Endothelial cell of umbilical vein (primary cell): ENCODE data around the gene CENPB. TPM values are rescaled to one million over a fixed set of nuclear protein-coding genes. Genes with fewer than 3 reads are reported as not detected.

ENCODE experiments used
- BruUV-seq: library from RNA; stranded (reverse); fragments of 400-500 nt; replicated peaks from 2 replicates; lab custom pipeline; 2021; lab: Mats Ljungman, UMichigan
- CTCF ChIA-PET: fragments of 300-600, 350-600 bp; sonication (Branson Sonifier 250); formaldehyde crosslinking; loops from one replicate; lab custom pipeline; 2021; ENCODE audit warnings: antibody characterized with exemption, inconsistent platforms; lab: Charles Lee
- POLR2A ChIA-PET: fragments of 300-600, 350-600 bp; sonication (Branson Sonifier 250); formaldehyde crosslinking; loops from one replicate; lab custom pipeline; 2021; ENCODE audit warnings: antibody characterized with exemption, inconsistent platforms; lab: Charles Lee
- DNase-seq: peaks from one replicate; pipeline ENCODE4 v3.0.0-alpha.2; 2011; ENCODE audit warnings: low read depth, low spot score
- FAIRE-seq: peaks from 2 replicates; lab custom pipeline; 2011; peaks lifted over from hg19 to GRCh38; lab: Jason Lieb, UNC
- H2AFZ ChIP-seq: 2 replicates; pipeline ENCODE4 v1.6.0; 2012; ENCODE audit warnings: low read depth, low read length, control low read depth, inconsistent platforms
- H3K27ac ChIP-seq: 2 replicates; pipeline ENCODE4 v1.5.1; 2011; ENCODE audit warnings: low read depth, mild to moderate bottlenecking, control low read depth, low read length, moderate library complexity; ENCODE audit not compliant: insufficient read depth
- H3K27me3 ChIP-seq, 2 experiments: 2 replicates each; pipeline versions ENCODE4 v1.6.0 to v1.6.1; 2011; ENCODE audit warnings: low read length in 2 of 2, mixed read lengths in 1 of 2; ENCODE audit not compliant: control insufficient read depth in 2 of 2, insufficient read depth in 2 of 2
- H3K36me3 ChIP-seq, 2 experiments: 2 replicates in 1 of 2; 3 replicates in 1 of 2; pipeline ENCODE4 v1.5.1; 2011; ENCODE audit warnings: low read length in 2 of 2, mild to moderate bottlenecking in 1 of 2, moderate library complexity in 1 of 2; ENCODE audit not compliant: control insufficient read depth in 2 of 2, insufficient read depth in 2 of 2; ENCODE audit errors: extremely low read depth in 1 of 2
- H3K4me1 ChIP-seq: 3 replicates; pipeline ENCODE4 v1.5.1; 2011; ENCODE audit warnings: mild to moderate bottlenecking, low read length; ENCODE audit not compliant: control insufficient read depth, insufficient read depth; ENCODE audit errors: extremely low read depth
- H3K4me2 ChIP-seq: 2 replicates; pipeline ENCODE4 v1.6.1; 2011; ENCODE audit warnings: low read length, control low read depth, mixed read lengths; ENCODE audit not compliant: insufficient read depth
- H3K4me3 ChIP-seq, 3 experiments: fragments of 200-600 bp in 1 of 3; sonication (generic), shearing (Covaris generic) in 1 of 3; replicated peaks in 1 of 3; 2 replicates each; pipeline ENCODE4 v1.5.1; 2011 to 2016; ENCODE audit warnings: control low read depth in 3 of 3, low read length in 3 of 3, mild to moderate bottlenecking in 2 of 3, inconsistent platforms in 1 of 3, low read depth in 1 of 3, moderate library complexity in 1 of 3; ENCODE audit not compliant: insufficient read depth in 1 of 3
- H3K79me2 ChIP-seq: 2 replicates; pipeline ENCODE4 v1.6.0; 2012; ENCODE audit warnings: low read length, inconsistent platforms; ENCODE audit not compliant: control insufficient read depth, insufficient read depth
- H3K9ac ChIP-seq: replicated peaks from 2 replicates; pipeline ENCODE3; 2011; ENCODE audit warnings: low read length, control low read depth; ENCODE audit not compliant: insufficient read depth; ENCODE audit errors: extremely low read depth
- H3K9me1 ChIP-seq: replicated peaks from 3 replicates; pipeline ENCODE4 v1.6.0; 2011; ENCODE audit warnings: mild to moderate bottlenecking, low read length; ENCODE audit not compliant: control insufficient read depth, insufficient read depth; ENCODE audit errors: extremely low read depth
- H3K9me3 ChIP-seq: replicated peaks from 2 replicates; pipeline ENCODE4 v1.5.1; 2012; ENCODE audit warnings: low read length, inconsistent platforms; ENCODE audit not compliant: control insufficient read depth, insufficient read depth
- H4K20me1 ChIP-seq: replicated peaks from 2 replicates; pipeline ENCODE3; 2011; ENCODE audit warnings: mild to moderate bottlenecking, low read length; ENCODE audit not compliant: control insufficient read depth, insufficient read depth; ENCODE audit errors: extremely low read depth
- CTCF ChIP-seq, 2 donors: IDR thresholded peaks; 1 replicate in 1 of 2; 2 replicates in 1 of 2; pipeline ENCODE4 v1.5.1; 2011; ENCODE audit warnings: low read length in 2 of 2, mild to moderate bottlenecking in 2 of 2, moderate library complexity in 2 of 2, control low read depth in 1 of 2, inconsistent platforms in 1 of 2, low read depth in 1 of 2; ENCODE audit not compliant: insufficient read depth in 1 of 2; ENCODE audit errors: extremely low read depth in 1 of 2
- EZH2 ChIP-seq: IDR thresholded peaks from 2 replicates; pipeline ENCODE4 v1.6.1; 2012; ENCODE audit warnings: borderline replicate concordance, low read depth, mild to moderate bottlenecking, moderate library complexity, low read length, inconsistent platforms; ENCODE audit not compliant: severe bottlenecking
- FOS ChIP-seq: IDR thresholded peaks from 2 replicates; pipeline ENCODE4 v1.6.1; 2011; ENCODE audit warnings: mild to moderate bottlenecking, low read length, moderate library complexity, borderline replicate concordance; ENCODE audit not compliant: insufficient read depth
- GATA2 ChIP-seq: IDR thresholded peaks from 2 replicates; pipeline ENCODE4 v1.7.0; 2011; ENCODE audit warnings: low read depth, mild to moderate bottlenecking, moderate library complexity, mixed read lengths, low read length; ENCODE audit not compliant: insufficient read length, insufficient read depth
- JUN ChIP-seq: IDR thresholded peaks from 2 replicates; pipeline ENCODE4 v1.6.1; 2011; ENCODE audit warnings: borderline replicate concordance, low read depth; ENCODE audit not compliant: insufficient read length, insufficient read depth
- MAX ChIP-seq: IDR thresholded peaks from 2 replicates; pipeline ENCODE4 v1.6.1; 2011; ENCODE audit not compliant: insufficient read depth, insufficient read length
- MYC ChIP-seq: IDR thresholded peaks from one replicate; pipeline ENCODE4 v1.6.1; 2011; ENCODE audit warnings: mild to moderate bottlenecking, low read depth, low read length
- POLR2A ChIP-seq: IDR thresholded peaks from 2 replicates; pipeline ENCODE4 v1.6.1; 2012; ENCODE audit warnings: low read depth, mild to moderate bottlenecking, control low read depth, low read length
- POLR2AphosphoS5 ChIP-seq: IDR thresholded peaks from 2 replicates; pipeline ENCODE4 v1.6.1; 2012; ENCODE audit warnings: low read depth, mild to moderate bottlenecking, control low read depth, low read length, moderate library complexity; ENCODE audit not compliant: insufficient read depth
- dilution Hi-C: fragments of 300-500 bp; cut with MboI; formaldehyde crosslinking; loops from one replicate; pipeline ENCODE4 v1.15.0; 2019; ENCODE audit warnings: low sequenced_read_pairs; ENCODE audit not compliant: extremely low pct_ligation_motif_present
- intact Hi-C: fragments of 100-400 bp; cut with micrococcal nuclease; formaldehyde crosslinking; loops from one replicate; pipeline ENCODE4 v1.10.0; 2022
- polyA plus RNA-seq, 4 experiments: library from polyadenylated mRNA; depleted of rRNA in 3 of 4; stranded (reverse) in 3 of 4; unstranded in 1 of 4; fragments of >200 nt; gene quantifications; 2 replicates each; pipeline versions ENCODE4 v1.2.1 to v1.2.3, GENCODE V29; 2011 to 2012; ENCODE audit warnings: missing spikeins in 1 of 4
- total RNA-seq: library from RNA; stranded (reverse); gene quantifications from 2 replicates; pipeline ENCODE4 v1.2.3, GENCODE V29; 2021

Gene CENPB
- total and polyA plus RNA-seq, 2 donors (not counting 3 experiments of a cell fraction or from before 2014, with no cell fraction given): 30.4 to 90.3 TPM

GRCh38 chr20:3804254-3804751 is 17.8 kb upstream of the CENPB start:
- Histone ChIP-seq H4K20me1 (no peaks in the 10 kb centered on the region), H3K27ac (no peak overlapping the region), H3K4me3 (no peak overlapping the region), H3K79me2 (peaks cover 3% of the 10 kb centered on the region), H3K9me3 (no peaks in the 10 kb centered on the region), H3K27me3 (no peaks in the 10 kb centered on the region), H3K9me1 (no peaks in the 10 kb centered on the region), H2AFZ (no peak overlapping the region), H3K4me2 (no peak overlapping the region), H3K9ac (no peak overlapping the region), H3K36me3 (peaks cover 0 to 26% of the 10 kb centered on the region in 2 experiments), H3K4me1 (peaks cover 23% of the 10 kb centered on the region)
- DNase-seq: no peak
- no TSS peak for BruUV-seq
- dilution Hi-C loops (no loop called here), intact Hi-C loops (no loop called here)
- POLR2A ChIA-PET: no interaction called here
- no peak for FAIRE-seq
- CTCF ChIA-PET: interaction anchor here (0.9 kb wide), 1 partner anchor 9 kb away, joined by 4 read pairs; the partner anchor contains the start of gene CDC25B
- no peak for TF ChIP-seq MAX
- TF ChIP-seq GATA2: no peak
- TF ChIP-seq FOS: no peak
- TF ChIP-seq POLR2AphosphoS5: no peak
- TF ChIP-seq CTCF (IDR thresholded peaks at IDR 0.05; ENCODE audit: extremely low read depth in 1 of 2, insufficient read depth in 1 of 2, low read depth in 1 of 2, low read length in 2 of 2): no peak
- no peak for TF ChIP-seq JUN
- no peak for TF ChIP-seq POLR2A
- no peak for TF ChIP-seq MYC
- no peak for TF ChIP-seq EZH2
